ENCODE measurements around the gene STARD9.

The STARD9 gene

DNA sequence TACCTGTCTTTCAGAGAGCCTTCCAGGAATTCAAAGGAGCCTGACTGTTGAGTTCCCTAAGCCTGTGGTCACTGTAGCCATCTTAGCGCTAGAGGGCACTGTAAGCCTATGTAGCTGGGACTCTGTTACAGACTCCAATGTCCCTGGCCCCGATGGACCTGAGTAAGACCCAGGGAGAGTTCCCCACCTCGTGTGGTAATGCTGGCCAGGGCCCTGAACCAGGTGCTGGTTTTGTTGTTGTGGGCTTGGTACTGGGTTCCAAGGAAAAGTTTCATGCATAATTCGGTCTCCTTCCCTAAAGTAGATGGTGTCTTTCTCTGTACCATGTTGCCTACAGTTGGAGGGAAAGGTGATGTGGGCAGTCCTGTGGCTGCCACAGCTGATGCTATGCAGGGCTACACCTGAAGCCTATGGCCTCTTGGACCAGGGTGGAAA, 129.1 kb downstream of the STARD9 start:
- DNase-seq: no peak

GRCh38 chr15:42705336-42705735, 129.9 kb downstream of the STARD9 start:
- DNase-seq: no peak

GRCh38 chr15:42707068-42707467, 131.7 kb downstream of the STARD9 start:
- no peak for DNase-seq

DNA sequence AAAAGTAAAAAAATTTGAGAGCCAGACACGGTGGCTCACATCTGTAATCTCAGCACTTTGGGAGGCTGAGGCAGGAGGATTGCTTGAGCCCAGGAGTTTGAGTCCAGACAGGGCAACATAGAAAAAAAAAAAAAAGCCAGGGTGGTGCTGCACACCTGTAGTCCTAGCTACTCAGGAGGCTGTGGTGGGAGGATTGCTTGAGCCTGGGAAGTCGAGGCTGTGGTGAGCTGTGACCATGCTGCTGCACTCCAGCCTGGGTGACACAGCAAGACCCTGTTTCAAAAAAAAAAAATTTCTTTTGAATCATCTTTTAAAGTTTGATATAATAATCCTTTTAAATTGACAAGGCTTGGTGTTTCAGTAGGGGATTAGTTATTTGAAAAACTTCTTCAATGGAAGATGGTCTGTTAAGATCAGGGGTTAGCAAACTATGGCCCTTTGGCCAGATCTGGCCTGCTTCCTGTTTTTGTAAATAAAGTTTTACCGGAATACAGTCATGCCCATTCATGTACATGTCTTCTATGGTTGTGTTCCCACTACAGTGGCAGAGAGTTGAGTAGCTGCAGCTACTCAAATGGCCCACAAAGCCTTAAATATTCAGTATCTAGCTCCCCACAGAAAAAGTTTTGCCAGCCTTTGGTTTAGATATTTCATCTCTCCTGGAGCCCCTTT, 132.6 kb downstream of the STARD9 start:
- no peak for DNase-seq

- no peak for DNase-seq
These were observed 135.3 kb downstream of the STARD9 start for GRCh38 chr15:42710662-42711061.

- DNase-seq: no peak
These were observed 136.3 kb downstream of the STARD9 start for GRCh38 chr15:42711746-42712145.

GRCh38 chr15:42712584-42712983, 137.2 kb downstream of the STARD9 start:
- no peak for DNase-seq

- DNase-seq: no peak
These were observed 140.7 kb downstream of the STARD9 start for GRCh38 chr15:42716125-42716524.

DNA sequence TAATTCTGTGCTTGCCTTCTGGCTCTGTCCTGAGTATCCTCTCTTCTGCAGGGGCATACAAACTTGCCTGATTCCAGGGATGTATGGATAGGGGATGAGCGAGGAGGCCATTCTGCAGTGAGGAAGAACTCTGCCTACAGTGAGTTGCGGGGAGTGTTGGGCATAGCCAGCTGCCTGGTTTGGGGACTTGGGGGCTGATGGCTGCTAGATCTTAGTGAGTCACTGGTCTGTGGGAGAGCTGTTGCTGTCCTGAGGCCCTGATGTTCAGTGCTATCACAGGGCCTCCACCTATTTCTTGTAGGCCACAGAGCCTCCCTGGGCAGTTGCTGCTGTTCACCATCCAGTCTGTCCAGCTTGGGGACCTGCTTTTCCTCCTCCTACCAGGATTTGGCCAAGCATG, 141.2 kb downstream of the STARD9 start:
- no peak for DNase-seq

DNA sequence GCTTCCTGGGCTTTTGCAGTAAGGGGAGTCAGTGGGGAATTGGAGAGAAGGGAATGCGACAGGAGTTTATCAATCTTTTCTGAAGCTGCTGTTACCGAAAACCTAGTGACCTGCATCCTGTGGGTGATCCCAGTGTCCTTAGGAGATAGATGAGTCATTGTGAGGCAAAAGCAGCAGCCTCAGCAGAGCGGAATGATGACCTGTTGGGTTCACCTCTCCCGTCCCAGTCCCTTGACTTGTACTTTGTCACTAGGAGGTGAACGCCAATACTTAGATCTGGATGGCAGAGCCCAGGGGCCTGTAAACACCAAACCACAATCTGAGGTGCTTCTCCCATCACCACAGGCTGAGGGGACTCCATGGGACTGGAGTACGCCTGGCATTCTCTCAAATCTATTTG, 143.6 kb downstream of the STARD9 start:
- no peak for DNase-seq

DNA sequence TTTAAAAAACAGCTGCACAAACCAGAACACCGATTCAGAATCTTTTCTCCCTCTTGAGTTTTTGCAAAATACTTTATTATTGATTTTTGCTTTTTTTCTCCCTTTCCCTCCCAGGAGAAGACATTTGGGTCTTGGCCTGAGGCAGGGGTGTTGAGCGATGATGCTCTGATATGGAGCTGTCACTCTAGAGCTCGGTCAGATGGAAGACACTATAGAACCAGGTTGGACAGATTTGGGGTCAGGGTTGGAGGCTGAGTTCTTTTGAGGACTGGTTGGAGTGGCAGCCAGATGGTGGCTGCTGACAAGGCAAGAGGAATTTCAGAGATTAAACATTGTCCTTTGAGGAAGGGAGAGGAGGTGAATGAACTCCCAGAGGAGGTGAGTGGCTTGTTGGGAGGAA, 144.7 kb downstream of the STARD9 start:
- DNase-seq: no peak

GRCh38 chr15:42721016-42721415, 145.6 kb downstream of the STARD9 start:
- no peak for DNase-seq

GRCh38 chr15:42721916-42722315, 146.5 kb downstream of the STARD9 start:
- no peak for DNase-seq

DNA sequence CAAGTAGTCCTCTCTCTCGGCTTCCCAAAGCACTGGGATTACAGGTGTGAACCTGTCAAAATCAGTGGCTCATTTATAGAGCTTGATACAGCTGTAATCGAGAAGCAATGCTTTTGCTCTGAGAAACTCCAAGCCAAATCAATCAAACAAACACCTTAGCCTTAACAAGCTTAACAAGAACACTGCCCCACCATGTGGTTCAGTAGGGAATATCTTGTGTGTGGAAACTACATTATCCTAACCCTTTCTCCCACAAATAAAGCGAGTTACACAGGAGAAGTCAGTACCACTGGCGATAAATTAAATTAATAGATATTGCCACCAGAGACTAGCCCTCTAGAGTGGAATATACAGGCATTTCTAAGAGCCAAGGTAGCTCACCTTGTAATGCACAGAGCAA, 147.7 kb downstream of the STARD9 start:
- DNase-seq: no peak

- no peak for DNase-seq
These were observed 148.9 kb downstream of the STARD9 start for GRCh38 chr15:42724276-42724675.

DNA sequence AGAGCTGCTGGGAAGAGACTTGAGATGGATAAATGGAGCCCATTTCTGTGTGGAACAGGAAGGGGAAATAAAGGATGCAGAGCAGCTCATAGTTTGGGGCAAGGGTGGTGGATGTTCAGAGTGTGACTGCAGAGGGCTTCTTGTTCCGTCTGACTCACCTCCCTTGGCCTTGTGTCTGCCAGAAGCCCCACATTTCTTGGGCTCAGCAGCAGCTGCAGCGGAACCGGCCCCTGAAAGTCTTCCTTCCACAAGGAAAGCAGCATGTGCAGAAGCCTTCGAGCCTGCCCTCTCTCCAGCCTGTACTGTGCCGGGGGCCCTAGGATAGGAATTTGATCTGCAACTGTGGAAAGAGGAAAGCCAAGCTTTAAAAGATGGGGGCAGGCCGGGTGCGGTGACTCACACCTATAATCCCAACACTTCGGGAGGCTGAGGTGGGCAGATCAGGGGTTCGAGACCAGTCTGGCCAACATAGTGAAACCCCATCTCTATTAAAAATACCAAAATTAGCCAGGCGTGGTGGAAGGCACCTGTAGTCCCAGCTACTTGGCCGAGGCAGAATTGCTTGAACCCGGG, 150.0 kb downstream of the STARD9 start:
- no peak for DNase-seq

- DNase-seq: no peak
These were observed 150.7 kb downstream of the STARD9 start for GRCh38 chr15:42726114-42726513.

GRCh38 chr15:42727750-42728381, 152.5 kb downstream of the STARD9 start:
- DNase-seq: no peak

- DNase-seq: no peak
These were observed 153.2 kb downstream of the STARD9 start for GRCh38 chr15:42728560-42728959.

DNA sequence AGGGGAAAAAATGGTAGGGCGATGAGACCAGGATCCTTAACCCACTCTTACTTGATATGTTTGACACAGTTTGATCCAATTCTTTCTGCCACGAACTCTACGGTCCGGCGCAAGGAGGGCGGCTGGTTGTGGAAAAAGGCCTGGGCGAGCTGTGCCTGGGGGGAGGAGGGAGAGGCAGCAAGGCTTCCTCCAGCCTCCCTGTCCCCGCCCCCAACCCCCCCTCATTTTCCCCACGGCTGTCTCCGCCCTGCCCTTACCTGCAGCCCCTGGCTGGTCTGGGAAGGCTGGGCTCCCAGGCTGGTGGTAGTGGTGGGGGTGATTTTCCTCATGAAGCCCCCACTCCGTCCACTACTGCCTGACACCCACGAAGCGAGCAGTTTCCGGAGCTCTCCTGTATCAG, 153.6 kb downstream of the STARD9 start:
- no peak for DNase-seq

GRCh38 chr15:42729409-42729808, 154.0 kb downstream of the STARD9 start:
- DNase-seq: no peak

- DNase-seq: no peak
These were observed 154.7 kb downstream of the STARD9 start for GRCh38 chr15:42730135-42730534.

- no peak for DNase-seq
These were observed 155.1 kb downstream of the STARD9 start for GRCh38 chr15:42730536-42730935.

GRCh38 chr15:42731461-42731860, 156.1 kb downstream of the STARD9 start:
- no peak for DNase-seq

All from NCI-H2081 treated with DMSO at 0.1 percent for 48 hours (cell line).